Panc1 (cell line): ENCODE results near the gene RNF115. TPM values are rescaled to one million over a fixed set of nuclear protein-coding genes. Genes with fewer than 3 reads are reported as not detected.

Experiments used
- ATAC-seq: fragments of 200-7000 bp; cut with Tn5 transposase; 2 replicates; pipeline ENCODE4 v1.9.1; 2020; ENCODE audit warnings: mild to moderate bottlenecking, moderate library complexity
- BruUV-seq: library from RNA; stranded (reverse); fragments of 400-500 nt; replicated peaks from 2 replicates; lab custom pipeline; 2021; lab: Mats Ljungman, UMichigan
- CTCF ChIA-PET: fragments of 300-600 bp; sonication (Branson Sonifier 250); formaldehyde crosslinking; loops from one replicate; lab custom pipeline; 2022; ENCODE audit warnings: antibody characterized with exemption; lab: Charles Lee
- POLR2A ChIA-PET: fragments of 300-600 bp; sonication (Branson Sonifier 250); formaldehyde crosslinking; loops from one replicate; lab custom pipeline; 2022; ENCODE audit warnings: antibody characterized with exemption; lab: Charles Lee
- DNase-seq: peaks from one replicate; pipeline ENCODE4 v3.0.0-alpha.2; 2010; ENCODE audit warnings: low read depth, low spot score
- H3K27ac ChIP-seq: 2 replicates; pipeline ENCODE4 v1.5.1; 2011; ENCODE audit warnings: mild to moderate bottlenecking, low read length, inconsistent platforms
- H3K27me3 ChIP-seq: fragments of 200-500 bp; sonication (Bioruptor generic); 2 replicates; pipeline ENCODE4 v1.6.0; 2014; ENCODE audit warnings: low read length, inconsistent platforms; ENCODE audit not compliant: control insufficient read depth, insufficient read depth
- H3K36me3 ChIP-seq: fragments of 200-500 bp; sonication (Bioruptor generic); 2 replicates; pipeline ENCODE4 v1.5.1; 2014; ENCODE audit warnings: inconsistent platforms, mild to moderate bottlenecking, low read length, moderate library complexity; ENCODE audit not compliant: control insufficient read depth, insufficient read depth
- H3K4me1 ChIP-seq: 2 replicates; pipeline ENCODE4 v1.5.1; 2011; ENCODE audit warnings: inconsistent platforms, mild to moderate bottlenecking, low read length, moderate library complexity; ENCODE audit not compliant: control insufficient read depth, insufficient read depth
- H3K4me3 ChIP-seq, 2 experiments: 2 replicates each; pipeline ENCODE4 v1.5.1; 2011 to 2012; ENCODE audit warnings: low read depth in 2 of 2, low read length in 2 of 2, mild to moderate bottlenecking in 2 of 2, inconsistent platforms in 1 of 2, moderate library complexity in 1 of 2
- H3K9me3 ChIP-seq: fragments of 200-500 bp; sonication (Bioruptor generic); 2 replicates; pipeline ENCODE4 v1.5.1; 2014; ENCODE audit warnings: low read depth, mild to moderate bottlenecking, inconsistent platforms, low read length, moderate library complexity; ENCODE audit not compliant: control insufficient read depth, insufficient read depth
- CTCF ChIP-seq: fragments of 450-650 bp; IDR thresholded peaks from 2 replicates; pipeline ENCODE4 v1.5.1; 2017; ENCODE audit warnings: mild to moderate bottlenecking
- POLR2AphosphoS5 ChIP-seq: IDR thresholded peaks from 2 replicates; pipeline ENCODE4 v1.6.1; 2012; ENCODE audit warnings: mild to moderate bottlenecking, low read depth, low read length, moderate library complexity
- REST ChIP-seq, 2 experiments: IDR thresholded peaks; 2 replicates each; pipeline ENCODE4 v1.6.1; 2011 to 2012; ENCODE audit warnings: low read depth in 2 of 2, control low read depth in 1 of 2, low read length in 1 of 2, mild to moderate bottlenecking in 1 of 2, moderate library complexity in 1 of 2; ENCODE audit not compliant: insufficient read depth in 1 of 2
- SIN3A ChIP-seq: IDR thresholded peaks from 2 replicates; pipeline ENCODE4 v1.6.1; 2012; ENCODE audit warnings: low read depth, mild to moderate bottlenecking, low read length, moderate library complexity, borderline replicate concordance; ENCODE audit not compliant: insufficient read depth
- TCF7L2 ChIP-seq: IDR thresholded peaks from 2 replicates; pipeline ENCODE4 v1.6.1; 2011; ENCODE audit warnings: mild to moderate bottlenecking, low read depth, low read length, inconsistent platforms
- in situ Hi-C: cut with HindIII; loops from 2 replicates; pipeline ENCODE4 v1.10.0; 2016; ENCODE audit warnings: low sequenced_read_pairs, low pct_unique_long_range_greater_than_20kb
- intact Hi-C: fragments of 100-400 bp; cut with micrococcal nuclease; formaldehyde crosslinking; loops from one replicate; pipeline ENCODE4 v1.10.0; 2022; ENCODE audit not compliant: unreplicated experiment
- total RNA-seq: library from RNA; stranded (reverse); gene quantifications from one replicate; pipeline ENCODE4 v1.2.1, GENCODE V29; 2021; ENCODE audit not compliant: unreplicated experiment

The RNF115 gene
- total RNA-seq, 1 experiment from 2014 or later, result 14.5 TPM

- Histone ChIP-seq H3K4me1 (peaks cover 20% of the 10 kb centered on the region), H3K36me3 (no peaks in the 10 kb centered on the region), H3K27ac (no peak overlapping the region; the same call in 1 of the 2 replicates), H3K9me3 (no peaks in the 10 kb centered on the region), H3K4me3 (no peak overlapping the region), H3K27me3 (no peaks in the 10 kb centered on the region)
- DNase-seq (no peak), ATAC-seq (0 out of 2 replicates have a peak, but pooled peaks have one; percentile 28)
- no peak for TF ChIP-seq POLR2AphosphoS5
- TF ChIP-seq CTCF, result no peak
- TF ChIP-seq TCF7L2, result no peak
- no peak for TF ChIP-seq SIN3A
- no peak for TF ChIP-seq REST (IDR thresholded peaks at IDR 0.05; ENCODE audit: insufficient read depth in 1 of 2, low read depth in 2 of 2, low read length in 1 of 2)
- BruUV-seq, result no TSS peak
- in situ Hi-C loops, result no loop called here
- CTCF ChIA-PET, result no interaction called here
- POLR2A ChIA-PET, result no interaction called here
- intact Hi-C loops, result no loop called here
Measured at GRCh38 chr1:145708063-145708462, 115.8 kb downstream of the RNF115 start.

GRCh38 chr1:145707183-145707867 lies 116.6 kb downstream of the RNF115 start, which contains the start of gene PDZK1:
TSS of gene PDZK1 (minus strand) at chr1:145707368. CDS start at chr1:145688021, 19,347 bp downstream.
- H3K27ac ChIP-seq, result peak within 1 kb of the TSS; percentile 25; the same call in 1 of the 2 replicates
- no peaks in the 10 kb centered on the region for H3K36me3 ChIP-seq
- H3K4me3 ChIP-seq, result no peak within 1 kb of the TSS
- intact Hi-C loops, result no loop called here
- peak; percentile 33 for ATAC-seq
- CTCF ChIA-PET, result interaction anchor here (0.9 kb wide), 1 partner anchor 33 kb away, joined by 3 read pairs; no protein-coding TSS in a partner anchor
- in situ Hi-C loops, result no loop called here
- POLR2A ChIA-PET, result no interaction called here
- H3K4me1 ChIP-seq, result peaks cover 20% of the 10 kb centered on the region
- DNase-seq, result no peak
- no peaks in the 10 kb centered on the region for H3K27me3 ChIP-seq
- no TSS peak for BruUV-seq
- no peak for TF ChIP-seq CTCF
- no peak for TF ChIP-seq POLR2AphosphoS5
- no peak for TF ChIP-seq SIN3A
- no peak for TF ChIP-seq REST (IDR thresholded peaks at IDR 0.05; ENCODE audit: insufficient read depth in 1 of 2, low read depth in 2 of 2, low read length in 1 of 2)
- no peak for TF ChIP-seq TCF7L2
- no peaks in the 10 kb centered on the region for H3K9me3 ChIP-seq
